Amygdala (tissue), 56 donors: ENCODE data around the gene SAPCD2.

Source experiments
- DNase-seq, 56 donors: peaks; one replicate each; lab custom pipeline; 2025; lab: John Stamatoyannopoulos, UW

The SAPCD2 gene

DNA sequence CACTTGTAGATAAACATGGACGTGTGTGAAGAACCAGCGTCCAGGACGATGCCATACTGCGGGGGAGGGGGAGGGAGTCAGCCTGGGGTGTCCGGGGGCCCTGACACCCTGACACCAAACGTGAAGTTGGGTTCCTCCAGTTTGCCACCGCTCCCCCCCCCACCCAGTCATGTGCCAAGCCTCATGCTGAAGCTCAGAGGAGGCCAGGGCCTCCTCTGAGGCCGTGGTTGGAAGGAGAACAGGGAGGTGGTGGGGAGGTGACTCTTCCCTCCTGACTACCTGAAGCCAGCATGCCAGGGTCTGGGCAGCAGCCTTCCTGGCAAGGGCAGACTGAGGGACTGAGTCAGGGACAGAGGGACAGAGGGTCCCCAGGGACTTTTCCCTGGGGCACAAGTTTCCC, 18.1 kb downstream of the SAPCD2 start:
- no peak for DNase-seq

DNA sequence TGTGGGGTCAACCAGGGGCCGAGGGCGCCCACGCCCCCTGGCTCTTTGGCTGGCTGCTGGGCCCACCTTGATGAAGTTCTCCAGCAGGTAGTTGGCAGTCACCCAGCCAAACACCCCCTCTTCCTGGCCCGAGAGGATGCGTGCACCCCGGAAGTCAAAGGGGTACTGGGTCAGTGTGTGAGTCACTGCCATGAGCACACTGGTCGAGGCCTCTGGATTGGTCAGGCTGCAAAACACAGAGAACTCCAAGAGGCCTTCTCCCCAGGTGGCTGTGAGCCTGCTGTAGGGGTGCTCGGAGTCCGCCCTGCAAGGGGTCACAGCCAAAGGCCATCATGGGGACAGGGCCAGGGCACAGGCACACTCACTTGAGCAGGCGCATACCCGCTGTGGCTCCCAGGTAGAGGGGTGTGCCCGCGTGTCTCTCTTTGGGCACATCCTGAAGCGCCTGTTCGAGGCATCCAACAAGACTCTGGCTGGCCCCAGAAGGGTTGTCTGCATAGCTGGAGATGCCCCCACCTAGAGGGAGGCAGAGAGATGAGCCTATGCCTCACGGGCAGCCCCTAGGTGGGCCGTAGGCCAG, 19.1 kb downstream of the SAPCD2 start:
- DNase-seq: no peak

DNA sequence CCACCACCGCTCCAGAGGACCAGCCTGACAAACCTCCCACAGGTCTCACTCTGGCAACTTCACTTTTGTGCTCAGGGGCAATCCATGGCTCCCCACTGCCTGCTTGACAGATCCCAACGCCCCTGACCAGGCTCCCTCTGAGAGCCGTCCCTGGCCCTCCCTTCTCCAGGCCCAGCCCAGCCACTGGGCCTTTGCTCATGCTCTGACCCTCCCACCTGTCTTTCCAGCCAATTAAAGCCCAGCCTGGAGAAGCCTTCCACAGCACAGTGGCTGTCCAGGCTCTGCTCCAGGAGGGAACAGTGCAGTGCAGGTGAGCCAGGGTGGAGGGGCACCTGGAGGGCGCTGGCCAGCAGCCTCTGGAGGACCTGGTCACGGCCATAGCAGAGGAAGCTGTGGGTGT, 19.8 kb downstream of the SAPCD2 start:
- no peak for DNase-seq

DNA sequence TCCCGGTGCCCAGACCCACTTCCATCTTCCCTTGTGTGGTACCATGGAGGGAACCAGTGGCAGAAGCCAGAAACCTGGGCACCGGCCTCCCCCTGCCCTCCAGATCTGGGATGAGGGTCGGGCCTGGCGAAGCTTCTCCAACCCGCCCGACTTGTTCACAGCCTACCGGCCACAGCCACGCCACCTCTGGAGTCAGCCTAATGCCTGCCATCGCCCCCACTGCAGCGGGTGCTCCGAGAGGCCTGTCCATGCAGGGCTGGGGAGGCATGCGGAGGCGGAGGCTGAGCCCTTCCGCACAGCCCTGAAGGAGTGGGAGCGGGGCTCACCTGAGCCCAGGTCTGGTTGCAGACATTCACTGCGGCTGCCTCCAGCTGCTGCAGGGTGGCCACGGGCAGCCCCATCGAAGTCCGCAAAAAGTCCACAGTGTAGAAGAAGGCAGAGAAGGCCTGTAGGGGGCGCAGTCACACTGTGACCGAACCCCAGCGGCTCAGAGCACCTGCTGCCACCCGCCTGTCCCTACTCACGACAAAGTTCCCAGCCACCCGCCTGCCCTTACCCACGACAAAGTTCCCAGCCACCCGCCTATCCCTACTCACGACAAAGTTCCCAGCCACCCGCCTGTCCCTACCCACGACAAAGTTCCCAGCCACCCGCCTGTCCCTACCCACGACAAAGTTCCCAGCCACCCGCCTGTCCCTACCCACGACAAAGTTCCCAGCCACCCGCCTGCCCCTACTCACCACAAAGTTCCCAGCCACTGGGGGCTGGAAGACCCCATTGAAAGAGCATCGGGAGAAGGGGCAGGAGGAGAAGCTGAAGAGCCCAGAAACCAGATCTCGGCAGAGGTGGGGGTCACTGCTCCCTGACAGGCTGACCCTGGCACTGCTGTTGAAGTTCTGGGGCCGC, 20.6 kb downstream of the SAPCD2 start:
- peak in 35 of 56 donors; percentile 17 to 80 (median 49) for DNase-seq

DNA sequence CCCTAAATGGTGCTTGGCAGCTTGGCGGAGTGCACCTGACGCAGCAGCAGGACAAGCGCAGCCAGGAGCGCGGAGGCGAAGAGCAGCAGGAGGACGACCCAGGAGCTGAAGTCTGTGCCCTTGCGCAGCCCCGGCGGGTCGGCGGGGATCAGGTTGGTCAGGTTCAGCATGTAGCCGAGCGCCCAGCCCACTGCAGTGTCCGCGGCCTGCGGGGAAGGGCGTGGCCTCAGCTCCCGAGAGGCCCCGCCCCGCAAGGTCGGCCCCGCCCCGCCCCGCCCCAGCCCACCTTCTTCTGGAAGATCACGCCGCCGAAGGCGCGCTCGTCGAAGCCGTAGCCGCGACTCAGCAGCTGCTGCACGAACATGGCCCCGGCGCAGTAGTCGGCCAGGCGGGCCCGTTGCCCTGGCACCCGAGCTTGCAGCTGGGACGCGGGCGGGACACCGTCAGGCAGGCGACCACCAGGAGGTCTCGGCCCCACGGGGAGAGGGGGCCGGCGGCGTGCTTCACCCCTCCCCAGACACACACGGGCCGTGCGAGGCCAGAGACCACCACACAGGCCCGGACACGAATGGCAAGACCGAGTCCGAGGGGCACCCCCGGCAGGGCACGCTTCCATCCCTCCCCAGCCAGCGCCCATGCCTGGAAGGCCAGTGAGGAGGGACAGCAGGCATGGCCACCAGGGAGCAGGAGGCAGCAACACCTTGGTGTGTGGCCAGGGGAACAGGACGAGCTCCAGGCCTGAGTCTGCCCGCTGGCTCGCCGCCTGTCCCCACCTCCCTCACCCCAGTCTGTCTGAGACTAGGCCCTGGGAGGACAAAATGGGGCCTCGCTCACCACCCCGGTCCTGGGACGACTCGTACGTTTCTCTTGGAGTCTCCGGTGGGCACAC, 21.5 kb downstream of the SAPCD2 start:
- DNase-seq: peak in 14 of 56 donors; percentile 18 to 64 (median 44)

DNA sequence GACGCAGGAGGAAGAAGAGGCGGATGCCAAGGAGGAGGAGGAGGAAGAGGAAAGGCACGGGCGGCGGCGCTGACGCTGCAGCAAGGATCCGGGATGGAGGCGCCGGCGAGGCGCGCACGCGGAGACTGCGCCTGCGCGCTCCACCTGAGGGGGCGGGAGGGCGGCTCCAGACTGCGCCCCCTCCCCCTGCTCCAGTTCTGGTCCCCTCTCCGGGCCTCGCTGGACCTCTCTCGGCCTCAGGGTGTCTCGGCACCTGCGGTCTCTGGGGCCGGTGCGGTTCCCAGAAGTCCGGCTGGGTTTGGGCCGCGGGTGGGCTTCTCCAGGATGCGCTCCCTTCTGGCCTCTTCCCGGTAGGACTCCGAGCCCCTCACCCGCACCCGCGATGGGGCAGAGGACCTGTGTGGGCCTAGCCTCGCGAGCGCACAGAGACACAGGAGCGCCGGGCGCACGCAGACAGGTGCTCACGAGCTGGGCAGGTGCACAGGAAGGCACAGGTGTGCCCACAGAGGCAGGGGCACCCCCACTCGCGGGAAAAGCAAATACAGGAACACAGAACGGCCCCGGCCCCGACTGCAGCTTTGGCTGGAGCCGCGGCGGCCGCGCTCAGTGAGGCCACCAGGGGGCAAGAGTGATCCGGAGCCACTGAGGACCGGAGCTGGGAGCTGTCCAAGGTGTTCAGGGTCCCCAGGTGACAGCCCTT, 24.1 kb downstream of the SAPCD2 start, which contains the start of gene NPDC1:
Gene NPDC1 (minus strand): TSS at position 90 of the 700 bp plus-strand sequence. CDS start 188 bp downstream, outside the sequence.
- DNase-seq: peak in 40 of 56 donors; percentile 21 to 77 (median 56)

DNA sequence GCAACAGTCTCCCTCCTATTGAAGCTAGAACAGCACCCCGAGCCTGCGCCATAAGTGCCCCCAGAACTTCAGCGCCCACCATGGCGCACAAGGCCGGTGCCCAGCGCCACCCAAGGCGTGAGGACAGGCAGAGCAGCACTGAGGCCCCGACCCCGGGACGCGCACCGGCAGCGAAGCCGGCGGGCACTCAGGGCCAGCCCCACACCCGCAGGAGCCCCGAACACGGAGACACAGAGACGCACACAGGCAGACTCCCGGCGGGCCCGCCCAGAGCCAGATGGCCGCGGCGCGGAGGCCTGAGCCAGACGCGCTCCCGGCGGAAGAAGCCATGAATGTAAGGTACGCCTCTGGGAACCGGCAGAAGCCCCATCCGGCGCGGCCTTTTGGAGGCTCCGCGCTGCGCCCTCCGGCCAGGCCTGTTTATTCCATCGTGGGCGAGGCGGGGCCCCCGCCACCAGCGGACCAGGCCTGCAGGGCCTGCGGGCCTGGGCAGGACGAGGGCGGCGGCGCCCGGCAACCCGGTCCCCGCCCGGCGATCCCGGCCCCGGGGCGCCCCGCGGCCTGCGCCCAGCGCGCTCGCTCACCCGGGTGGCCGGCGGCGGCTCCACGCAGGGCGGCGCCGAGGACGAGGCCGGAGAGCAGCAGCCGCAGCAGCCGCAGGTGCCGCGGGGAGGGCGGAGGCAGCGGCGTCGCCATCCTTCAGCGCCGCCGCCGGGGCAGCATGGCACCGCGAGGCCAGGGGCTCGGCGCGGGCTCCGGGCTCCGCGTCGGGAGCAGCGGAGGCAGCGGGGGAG, 24.9 kb downstream of the SAPCD2 start:
- DNase-seq: peak in 12 of 56 donors; percentile 19 to 63 (median 36)

DNA sequence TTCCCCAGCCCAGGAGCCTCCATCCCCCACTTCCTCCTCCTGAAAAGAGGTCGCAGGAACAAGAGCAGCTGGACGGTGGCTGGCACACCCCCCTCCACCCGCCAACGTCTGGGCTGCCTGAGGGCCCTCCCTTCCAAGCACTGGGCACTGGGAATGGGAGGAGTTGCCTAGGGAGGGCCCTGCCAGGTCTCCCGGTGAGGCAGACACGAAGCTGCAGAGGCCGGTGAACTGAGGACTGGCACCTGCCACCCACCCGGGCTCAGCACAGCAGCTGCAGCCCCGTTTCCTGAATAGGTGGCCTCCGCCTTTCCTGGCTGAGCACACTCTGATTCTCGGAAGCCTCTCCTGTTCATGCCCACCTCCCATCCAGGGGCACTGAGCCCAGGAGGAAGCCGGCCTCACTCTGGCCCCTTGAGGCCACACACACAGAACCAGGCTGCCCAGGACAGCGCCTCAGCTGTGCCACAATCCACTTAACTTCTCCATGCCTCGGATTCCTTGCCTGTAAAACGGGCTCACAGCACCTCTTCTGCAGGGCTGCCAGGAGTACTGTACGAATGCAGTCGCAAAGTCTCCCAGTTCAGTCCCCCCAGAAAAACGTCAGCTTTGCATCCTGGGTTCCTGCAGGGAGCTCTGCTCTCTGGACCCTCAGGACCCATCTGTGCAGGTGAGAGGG, 25.7 kb downstream of the SAPCD2 start:
- peak in 13 of 56 donors; percentile 13 to 57 (median 45) for DNase-seq

DNA sequence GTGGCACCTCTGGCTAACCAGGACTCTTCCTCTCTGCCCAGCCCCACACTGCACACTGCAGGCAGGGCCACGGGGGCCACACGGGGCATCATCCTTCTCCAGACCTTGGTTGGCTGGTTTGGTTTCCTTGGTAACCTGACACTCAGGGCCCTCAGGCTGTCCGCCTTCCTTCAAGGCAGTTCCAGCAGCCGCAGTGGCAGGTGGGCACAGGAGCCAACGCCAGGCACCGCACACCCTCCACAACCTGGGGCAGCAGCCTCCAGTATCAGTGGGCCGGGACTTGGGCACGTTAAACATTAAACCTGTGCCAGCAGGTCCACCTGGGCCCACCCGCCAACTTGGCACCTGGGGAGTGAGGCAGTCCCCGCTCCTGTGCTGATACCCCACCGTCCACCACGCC, 26.3 kb downstream of the SAPCD2 start:
- no peak for DNase-seq

DNA sequence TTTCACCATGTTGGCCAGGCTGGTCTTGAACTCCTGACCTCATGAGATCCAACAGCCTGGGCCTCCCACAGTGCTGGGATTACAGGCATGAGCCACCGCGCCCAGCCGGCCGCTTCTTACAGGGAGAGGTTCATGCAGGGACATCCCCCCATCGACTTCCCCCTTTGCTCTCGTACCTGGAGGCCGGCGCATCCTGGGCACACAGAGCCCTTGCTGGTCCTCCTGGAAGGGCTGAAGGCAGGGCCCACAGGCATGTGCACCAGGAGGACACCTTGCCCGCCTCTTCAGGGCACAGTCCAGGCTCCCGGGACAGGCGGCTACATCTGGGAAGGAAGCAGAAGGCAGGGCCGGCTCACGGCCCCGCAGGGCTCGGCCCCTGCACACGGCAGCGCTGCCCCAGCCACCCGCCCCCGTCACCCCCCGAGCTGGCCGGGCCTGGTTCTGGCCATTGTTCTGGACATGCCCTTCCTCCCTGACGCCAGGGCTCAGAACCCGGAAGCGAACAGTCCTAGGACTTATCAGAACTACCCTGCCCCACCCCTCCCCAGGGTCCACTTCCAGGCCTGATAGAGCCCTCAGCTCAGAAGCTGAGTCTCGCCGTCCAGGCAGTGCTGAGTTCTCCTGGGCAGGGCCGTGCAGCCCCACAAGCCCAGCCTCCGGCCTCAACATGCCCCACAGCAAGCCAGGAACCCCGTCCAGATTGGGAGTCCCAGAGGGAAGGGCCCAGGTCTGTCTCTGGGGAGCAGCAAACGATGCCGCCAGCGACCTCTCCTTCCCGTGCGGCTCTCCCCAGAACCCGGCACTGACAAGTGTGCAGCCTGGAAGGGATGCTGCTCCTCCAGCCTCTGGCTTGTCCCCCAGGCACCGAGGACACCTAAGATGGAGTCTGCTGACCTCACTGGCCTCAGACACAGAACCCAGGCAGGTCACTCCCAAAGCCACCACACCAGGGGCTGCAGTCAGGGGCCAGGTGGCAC, 27.3 kb downstream of the SAPCD2 start:
- DNase-seq: no peak

DNA sequence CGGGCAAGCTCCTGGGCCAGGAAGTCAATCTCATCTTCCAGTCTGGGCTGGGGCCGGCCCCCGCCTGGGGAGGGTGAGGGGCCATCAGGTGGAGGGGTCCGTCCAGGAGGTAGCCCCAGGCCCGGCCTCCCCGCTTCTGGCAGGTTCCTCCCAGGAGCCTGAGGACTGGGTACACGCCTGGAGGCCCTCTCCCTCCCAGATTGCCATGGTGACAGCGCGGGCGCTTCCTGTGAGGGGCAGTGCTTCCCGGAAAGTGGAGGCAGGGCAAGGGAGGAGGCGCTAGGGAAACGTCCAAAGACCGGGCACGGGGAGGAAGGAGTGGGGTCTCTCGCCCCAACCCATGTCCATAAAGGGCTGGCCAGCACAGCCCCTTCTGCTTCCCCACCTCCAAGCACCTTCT, 29.2 kb downstream of the SAPCD2 start:
- peak in 1 of 56 donors; percentile 26 for DNase-seq

DNA sequence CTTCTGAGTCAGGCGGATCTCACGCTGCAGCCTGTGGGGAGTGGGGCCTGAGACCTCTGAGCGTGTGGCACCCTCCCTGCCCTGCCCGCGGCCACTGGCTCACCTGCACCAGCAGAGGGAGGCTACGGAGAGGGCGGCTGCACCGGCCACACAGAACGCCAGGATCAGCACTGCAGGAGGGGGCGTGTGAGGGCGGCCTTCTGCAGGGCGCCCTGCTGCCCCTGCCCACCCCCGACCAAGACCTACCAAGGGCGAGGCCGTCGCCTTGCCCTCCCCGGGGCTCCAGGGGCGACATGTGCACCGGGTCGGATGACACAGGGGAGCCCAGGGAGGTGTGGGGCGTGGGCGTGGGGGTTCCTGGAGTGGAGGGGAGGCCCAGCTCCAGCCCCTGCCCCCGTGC, 29.8 kb downstream of the SAPCD2 start:
- no peak for DNase-seq

DNA sequence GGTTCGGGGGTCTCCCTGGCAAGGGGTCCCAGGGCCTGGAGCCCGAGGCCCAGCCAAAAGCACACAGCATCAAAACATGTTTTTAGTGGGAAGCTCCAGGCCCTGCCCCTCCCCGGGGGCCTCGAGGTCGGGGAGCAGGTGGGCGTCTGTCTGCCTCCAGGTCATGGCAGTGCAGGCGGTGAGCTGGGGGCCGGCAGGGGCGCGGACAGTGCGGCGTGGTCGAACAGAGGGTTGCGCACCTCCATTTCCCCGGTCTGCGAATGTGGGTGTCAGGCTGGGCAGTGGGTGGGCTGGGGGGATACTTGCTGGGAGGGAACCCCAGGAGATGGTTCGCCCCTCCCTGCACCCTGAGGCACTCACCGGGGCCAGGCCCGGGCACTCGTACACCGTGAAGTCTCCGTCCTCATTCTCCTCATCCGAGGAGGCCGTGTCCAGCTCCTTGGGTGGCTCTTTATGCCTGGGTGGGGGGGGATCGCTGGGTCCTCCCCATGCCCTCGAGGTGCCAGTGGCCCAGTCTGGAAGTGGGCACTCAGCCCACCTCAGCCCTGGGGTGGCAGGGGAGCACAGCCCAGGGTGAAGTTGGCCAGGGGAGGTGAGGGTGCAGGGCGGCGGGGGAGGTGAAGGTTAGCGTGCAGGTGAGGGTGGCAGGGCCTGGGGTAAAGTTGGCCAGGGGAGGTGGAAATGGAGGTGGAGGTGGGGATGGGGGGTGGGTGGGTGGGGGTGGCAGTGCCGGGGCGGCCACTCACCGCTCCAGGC, 30.6 kb downstream of the SAPCD2 start:
- DNase-seq: no peak

DNA sequence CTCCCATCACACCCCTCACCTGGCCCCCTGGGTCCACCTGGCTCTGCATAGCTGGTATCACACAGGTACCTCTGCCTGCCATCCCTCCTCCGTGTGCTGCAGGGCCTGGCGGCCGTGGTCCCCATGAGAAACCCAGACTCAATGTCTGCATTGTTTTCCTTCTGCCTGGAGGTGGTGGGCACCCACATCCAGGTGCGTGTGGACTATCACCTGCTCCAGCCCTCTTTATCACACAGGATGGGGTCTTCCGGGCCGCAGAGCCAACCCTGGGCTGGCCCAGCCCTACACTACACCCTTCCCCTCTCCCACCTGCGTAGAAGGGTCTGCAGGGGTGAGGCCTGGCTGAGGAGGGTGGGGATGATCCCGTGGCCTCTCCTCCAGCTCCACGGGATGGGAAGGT, 31.4 kb downstream of the SAPCD2 start:
- no peak for DNase-seq

DNA sequence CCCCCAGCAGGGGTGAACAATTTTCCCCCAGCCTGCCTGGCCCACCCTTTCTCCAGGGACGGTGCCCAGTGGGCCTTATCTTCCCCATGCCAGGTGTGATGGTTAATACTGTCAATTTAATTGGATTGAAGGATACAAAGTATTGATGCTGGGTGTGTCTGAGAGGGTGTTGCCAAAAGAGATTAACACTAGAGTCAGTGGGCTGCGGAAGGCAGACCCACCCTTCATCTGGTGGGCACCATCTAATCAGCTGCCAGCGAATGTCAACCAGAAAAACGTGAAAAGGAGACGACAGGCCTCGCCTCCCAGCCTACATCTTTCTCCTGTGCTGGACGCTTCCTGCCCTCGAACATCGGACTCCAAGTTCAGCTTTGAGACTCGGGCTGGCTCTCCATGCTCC, 32.9 kb downstream of the SAPCD2 start:
- DNase-seq: no peak

DNA sequence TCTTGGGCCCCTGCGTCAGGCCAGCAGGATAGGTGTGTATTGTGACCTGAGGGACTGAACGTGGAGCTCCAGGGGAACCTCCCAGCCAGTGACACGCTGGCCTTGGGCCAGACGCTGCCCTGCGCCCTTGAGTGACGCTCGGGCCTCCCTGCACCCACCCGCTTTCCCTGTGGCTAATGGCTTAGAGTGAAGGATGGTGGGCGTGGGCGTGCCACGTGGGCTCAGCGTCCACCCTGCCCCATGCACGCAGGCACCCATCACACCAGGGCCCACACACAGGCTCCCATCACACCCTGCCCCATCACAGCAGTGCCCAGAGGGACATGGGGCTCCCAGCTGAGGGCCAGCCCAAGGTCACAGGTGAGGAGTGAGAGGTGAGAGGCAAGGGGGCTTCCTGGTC, 33.3 kb downstream of the SAPCD2 start:
- DNase-seq: no peak

DNA sequence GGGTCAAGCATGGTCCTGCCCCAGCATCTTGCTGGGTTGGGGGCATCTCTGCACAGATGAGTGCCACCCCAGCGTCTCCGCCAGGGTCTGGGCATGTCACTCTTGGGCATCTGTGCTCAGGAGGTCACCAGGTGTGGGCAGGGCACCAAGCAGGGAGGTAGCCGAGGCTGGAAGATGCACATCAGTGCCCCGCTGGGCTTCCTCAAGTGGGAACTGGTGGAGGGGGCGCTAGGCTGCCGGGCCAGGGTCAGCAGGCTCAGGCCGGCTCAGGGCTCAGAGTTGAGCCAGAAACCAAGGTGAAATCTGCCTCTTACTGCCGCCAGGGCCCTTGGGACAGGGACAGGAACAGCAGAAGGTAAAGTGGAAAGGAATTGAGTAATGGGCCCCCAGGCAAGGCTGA, 34.4 kb downstream of the SAPCD2 start:
- no peak for DNase-seq
